SK-N-SH (cell line): ENCODE measurements around the gene THADA. TPM values are rescaled to one million over a fixed set of nuclear protein-coding genes. Genes with fewer than 3 reads are reported as not detected.

Experiments
- CTCF ChIA-PET: fragments of 300-600, 350-600 bp; formaldehyde crosslinking; extraction: SDS; loops from one replicate; lab custom pipeline; 2021; lab: Yijun Ruan, JAX
- POLR2A ChIA-PET: fragments of 350-600 bp; sonication (Branson Sonifier 250); formaldehyde crosslinking; extraction: SDS; loops from one replicate; lab custom pipeline; 2020; ENCODE audit warnings: antibody characterized with exemption, inconsistent platforms; lab: Yijun Ruan, JAX
- DNase-seq: peaks from one replicate; pipeline ENCODE4 v3.0.0; 2012
- H2AFZ ChIP-seq: fragments of 200-600 bp; sonication (generic); 2 replicates; pipeline ENCODE4 v1.8.1; 2016; ENCODE audit warnings: antibody characterized with exemption, mild to moderate bottlenecking, low read depth
- H3F3A ChIP-seq: fragments of 200-600 bp; sonication (generic); replicated peaks from 2 replicates; pipeline ENCODE3; 2016; ENCODE audit warnings: antibody characterized with exemption, mild to moderate bottlenecking; ENCODE audit not compliant: insufficient read depth
- H3K27ac ChIP-seq, 2 experiments: fragments of 200-500 bp in 1 of 2; fragments of 200-600 bp in 1 of 2; sonication (Bioruptor generic) in 1 of 2; sonication (generic), shearing (Covaris generic) in 1 of 2; 2 replicates each; pipeline versions ENCODE4 v1.5.1 to v1.6.1; 2014 to 2016; ENCODE audit warnings: low read depth in 2 of 2, inconsistent platforms in 1 of 2, low read length in 1 of 2, mild to moderate bottlenecking in 1 of 2, mixed read lengths in 1 of 2
- H3K27me3 ChIP-seq: fragments of 200-600 bp; sonication (generic), shearing (Covaris generic); 2 replicates; pipeline ENCODE4 v1.6.1; 2016; ENCODE audit warnings: mixed run types; ENCODE audit not compliant: insufficient read depth
- H3K36me3 ChIP-seq, 2 experiments: fragments of 200-500 bp in 1 of 2; fragments of 200-600 bp in 1 of 2; sonication (Bioruptor generic) in 1 of 2; sonication (generic) in 1 of 2; replicated peaks in 1 of 2; 2 replicates each; pipeline versions ENCODE3 to v1.5.1; 2014 to 2016; ENCODE audit warnings: low read length in 1 of 2, mild to moderate bottlenecking in 1 of 2; ENCODE audit not compliant: insufficient read depth in 2 of 2, control insufficient read depth in 1 of 2
- H3K4me1 ChIP-seq, 2 experiments: fragments of 200-500 bp in 1 of 2; fragments of 200-600 bp in 1 of 2; sonication (Bioruptor generic) in 1 of 2; sonication (generic), shearing (Covaris generic) in 1 of 2; 2 replicates each; pipeline versions ENCODE4 v1.5.1 to v1.6.1; 2014 to 2016; ENCODE audit warnings: low read depth in 1 of 2, low read length in 1 of 2, mixed run types in 1 of 2; ENCODE audit not compliant: insufficient read depth in 2 of 2, control insufficient read depth in 1 of 2
- H3K4me2 ChIP-seq: fragments of 200-600 bp; sonication (generic), shearing (Covaris generic); 2 replicates; pipeline ENCODE4 v1.6.1; 2017; ENCODE audit warnings: mixed run types
- H3K4me3 ChIP-seq, 2 experiments: fragments of 200-500 bp in 1 of 2; fragments of 200-600 bp in 1 of 2; sonication (Bioruptor generic) in 1 of 2; sonication (generic), shearing (Covaris generic) in 1 of 2; 2 replicates each; pipeline versions ENCODE4 v1.5.1 to v1.8.1; 2014 to 2016; ENCODE audit warnings: low read depth in 2 of 2, inconsistent platforms in 1 of 2, low read length in 1 of 2, mild to moderate bottlenecking in 1 of 2, mixed read lengths in 1 of 2, moderate library complexity in 1 of 2
- H3K79me2 ChIP-seq: fragments of 200-600 bp; sonication (generic); 2 replicates; pipeline ENCODE4 v1.8.1; 2017; ENCODE audit warnings: mild to moderate bottlenecking; ENCODE audit not compliant: insufficient read depth
- H3K9ac ChIP-seq: fragments of 200-600 bp; sonication (generic); 2 replicates; pipeline ENCODE4 v1.6.1; 2017; ENCODE audit warnings: mixed run types
- H3K9me2 ChIP-seq: fragments of 200-600 bp; sonication (generic); 2 replicates; pipeline ENCODE4 v1.6.1; 2017; ENCODE audit warnings: mixed run types
- H3K9me3 ChIP-seq: fragments of 200-600 bp; sonication (generic); 2 replicates; pipeline ENCODE4 v1.6.1; 2017; ENCODE audit warnings: mixed run types, mild to moderate bottlenecking, moderate library complexity
- H4K20me1 ChIP-seq: fragments of 200-600 bp; sonication (generic); 2 replicates; pipeline ENCODE4 v1.6.1; 2017; ENCODE audit warnings: mild to moderate bottlenecking, mixed run types; ENCODE audit not compliant: insufficient read depth
- CHD2 ChIP-seq: fragments of 150-350 bp; IDR thresholded peaks from 2 replicates; pipeline ENCODE4 v1.6.1; 2018; ENCODE audit warnings: low read length; ENCODE audit not compliant: partially characterized antibody
- ELF1 ChIP-seq: IDR thresholded peaks from 2 replicates; pipeline ENCODE4 v1.4.0; 2012
- EP300 ChIP-seq, 2 experiments: IDR thresholded peaks; 2 replicates each; pipeline versions ENCODE4 v1.4.0 to v1.6.1; 2012; ENCODE audit warnings: borderline replicate concordance in 1 of 2, low read depth in 1 of 2, low read length in 1 of 2
- EZH2phosphoT487 ChIP-seq: fragments of 200-600 bp; sonication (generic); IDR thresholded peaks from 2 replicates; pipeline ENCODE4 v1.6.1; 2017; ENCODE audit warnings: low read depth, mixed run types, mild to moderate bottlenecking, antibody characterized with exemption, moderate library complexity, borderline replicate concordance
- JUND ChIP-seq: IDR thresholded peaks from 2 replicates; pipeline ENCODE4 v1.4.0; 2012
- MEF2A ChIP-seq: IDR thresholded peaks from 2 replicates; pipeline ENCODE4 v1.4.0; 2012; ENCODE audit warnings: low read depth, borderline replicate concordance
- RAD21 ChIP-seq: IDR thresholded peaks from 2 replicates; pipeline ENCODE4 v1.6.1; 2012; ENCODE audit warnings: mild to moderate bottlenecking, low read length
- RFX5 ChIP-seq: IDR thresholded peaks from 2 replicates; pipeline ENCODE4 v1.6.1; 2012; ENCODE audit warnings: mild to moderate bottlenecking, improper control_type of control experiment, low read length
- SIN3A ChIP-seq: IDR thresholded peaks from 2 replicates; pipeline ENCODE4 v1.6.1; 2012; ENCODE audit warnings: low read depth, mild to moderate bottlenecking, low read length, moderate library complexity, borderline replicate concordance
- SMC3 ChIP-seq: IDR thresholded peaks from 2 replicates; pipeline ENCODE4 v1.6.1; 2012; ENCODE audit warnings: low read depth, low read length, improper control_type of control experiment
- TAF1 ChIP-seq: IDR thresholded peaks from 2 replicates; pipeline ENCODE4 v1.6.1; 2012; ENCODE audit warnings: low read depth, mild to moderate bottlenecking, low read length, moderate library complexity, borderline replicate concordance
- TCF12 ChIP-seq: IDR thresholded peaks from 2 replicates; pipeline ENCODE4 v1.4.0; 2012
- TEAD4 ChIP-seq: IDR thresholded peaks from 2 replicates; pipeline ENCODE4 v1.4.0; 2012; ENCODE audit warnings: mild to moderate bottlenecking, borderline replicate concordance; ENCODE audit not compliant: insufficient read depth
- YY1 ChIP-seq: IDR thresholded peaks from 2 replicates; pipeline ENCODE4 v1.4.0; 2012; ENCODE audit warnings: low read depth, mild to moderate bottlenecking
- WGBS: methylation state at CpG from one replicate; pipeline ENCODE4 v1.1.6; 2017; ENCODE audit warnings: low lambda C conversion rate; 5-methylcytosine and 5-hydroxymethylcytosine counted together
- polyA plus RNA-seq, 3 experiments: library from polyadenylated mRNA; depleted of rRNA; stranded (reverse); fragments of >200 nt; gene quantifications; 2 replicates each; pipeline ENCODE4 v1.2.3, GENCODE V29; 2012
- TF ChIP-seq, protein P1 (sequence below): IDR thresholded peaks from 2 replicates; pipeline ENCODE4 v1.6.1; 2012; ENCODE audit warnings: mild to moderate bottlenecking, low read depth, low read length, moderate library complexity
- TF ChIP-seq, protein P2 (sequence below): fragments of 150-350 bp; IDR thresholded peaks from 2 replicates; pipeline ENCODE4 v1.6.1; 2016; ENCODE audit warnings: mild to moderate bottlenecking, low read depth, low read length
- TF ChIP-seq, protein P3 (sequence below): IDR thresholded peaks from 2 replicates; pipeline ENCODE4 v1.4.0; 2012; ENCODE audit warnings: low read depth, borderline replicate concordance
- TF ChIP-seq, protein P4 (sequence below): IDR thresholded peaks from 2 replicates; pipeline ENCODE4 v1.4.0; 2012; ENCODE audit warnings: low read depth, borderline replicate concordance

Gene THADA
- polyA plus RNA-seq, 1 of the 3 experiments (the other 2 are of a cell fraction): 25.6 TPM

DNA sequence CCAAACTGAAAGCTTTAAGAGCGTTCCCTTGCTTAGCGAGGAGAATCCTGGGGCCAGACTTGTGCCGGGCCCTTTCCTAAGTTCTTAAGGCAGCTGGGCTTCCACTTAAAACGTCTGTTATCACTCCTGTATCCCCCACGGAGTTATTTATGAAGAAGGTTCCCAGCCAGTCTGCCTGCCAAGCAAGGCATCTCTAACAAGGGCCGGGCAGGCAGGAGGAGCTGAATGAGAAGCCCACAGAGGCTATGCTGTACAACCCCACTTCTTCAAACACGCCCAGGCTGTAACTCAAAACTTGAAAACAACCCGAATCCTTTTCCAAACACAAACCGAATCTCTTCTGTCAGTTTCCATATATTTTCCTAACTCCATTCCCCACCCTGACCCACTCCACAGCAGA is 330.4 kb downstream of the THADA start:
- Histone ChIP-seq H3K27me3 (no peaks in the 10 kb centered on the region), H3K36me3 (no peaks in the 10 kb centered on the region), H2AFZ (no peak overlapping the region), H4K20me1 (no peaks in the 10 kb centered on the region), H3F3A (peaks cover 6% of the 10 kb centered on the region), H3K9me3 (no peaks in the 10 kb centered on the region), H3K79me2 (no peaks in the 10 kb centered on the region)
- no peak for DNase-seq
- ChIA-PET CTCF (interaction anchor here (0.7 to 7.4 kb wide), 9 partner anchors 8 to 437 kb away, joined by 3 to 61 read pairs (median 5); partner anchors contain the start of gene ZFP36L2), POLR2A (interaction anchor here (0.9 kb wide), 1 partner anchor 39 kb away, joined by 3 read pairs; the partner anchor contains the start of gene ZFP36L2)
- WGBS: 82% methylated on average over 9 of the region's 9 CpGs
- TF ChIP-seq EP300 (IDR thresholded peaks at IDR 0.05; ENCODE audit: borderline replicate concordance in 1 of 2, low read depth in 1 of 2, low read length in 1 of 2) (no peak), YY1 (no peak), TCF12 (no peak), ELF1 (no peak), CHD2 (no peak), SMC3 (no peak), TEAD4 (no peak), RFX5 (no peak), TAF1 (no peak), JUND (no peak), SIN3A (no peak), RAD21 (no peak), MEF2A (no peak), EZH2phosphoT487 (no peak)
- TF ChIP-seq, protein P1, sequence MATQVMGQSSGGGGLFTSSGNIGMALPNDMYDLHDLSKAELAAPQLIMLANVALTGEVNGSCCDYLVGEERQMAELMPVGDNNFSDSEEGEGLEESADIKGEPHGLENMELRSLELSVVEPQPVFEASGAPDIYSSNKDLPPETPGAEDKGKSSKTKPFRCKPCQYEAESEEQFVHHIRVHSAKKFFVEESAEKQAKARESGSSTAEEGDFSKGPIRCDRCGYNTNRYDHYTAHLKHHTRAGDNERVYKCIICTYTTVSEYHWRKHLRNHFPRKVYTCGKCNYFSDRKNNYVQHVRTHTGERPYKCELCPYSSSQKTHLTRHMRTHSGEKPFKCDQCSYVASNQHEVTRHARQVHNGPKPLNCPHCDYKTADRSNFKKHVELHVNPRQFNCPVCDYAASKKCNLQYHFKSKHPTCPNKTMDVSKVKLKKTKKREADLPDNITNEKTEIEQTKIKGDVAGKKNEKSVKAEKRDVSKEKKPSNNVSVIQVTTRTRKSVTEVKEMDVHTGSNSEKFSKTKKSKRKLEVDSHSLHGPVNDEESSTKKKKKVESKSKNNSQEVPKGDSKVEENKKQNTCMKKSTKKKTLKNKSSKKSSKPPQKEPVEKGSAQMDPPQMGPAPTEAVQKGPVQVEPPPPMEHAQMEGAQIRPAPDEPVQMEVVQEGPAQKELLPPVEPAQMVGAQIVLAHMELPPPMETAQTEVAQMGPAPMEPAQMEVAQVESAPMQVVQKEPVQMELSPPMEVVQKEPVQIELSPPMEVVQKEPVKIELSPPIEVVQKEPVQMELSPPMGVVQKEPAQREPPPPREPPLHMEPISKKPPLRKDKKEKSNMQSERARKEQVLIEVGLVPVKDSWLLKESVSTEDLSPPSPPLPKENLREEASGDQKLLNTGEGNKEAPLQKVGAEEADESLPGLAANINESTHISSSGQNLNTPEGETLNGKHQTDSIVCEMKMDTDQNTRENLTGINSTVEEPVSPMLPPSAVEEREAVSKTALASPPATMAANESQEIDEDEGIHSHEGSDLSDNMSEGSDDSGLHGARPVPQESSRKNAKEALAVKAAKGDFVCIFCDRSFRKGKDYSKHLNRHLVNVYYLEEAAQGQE: no peak
- TF ChIP-seq, protein P2, sequence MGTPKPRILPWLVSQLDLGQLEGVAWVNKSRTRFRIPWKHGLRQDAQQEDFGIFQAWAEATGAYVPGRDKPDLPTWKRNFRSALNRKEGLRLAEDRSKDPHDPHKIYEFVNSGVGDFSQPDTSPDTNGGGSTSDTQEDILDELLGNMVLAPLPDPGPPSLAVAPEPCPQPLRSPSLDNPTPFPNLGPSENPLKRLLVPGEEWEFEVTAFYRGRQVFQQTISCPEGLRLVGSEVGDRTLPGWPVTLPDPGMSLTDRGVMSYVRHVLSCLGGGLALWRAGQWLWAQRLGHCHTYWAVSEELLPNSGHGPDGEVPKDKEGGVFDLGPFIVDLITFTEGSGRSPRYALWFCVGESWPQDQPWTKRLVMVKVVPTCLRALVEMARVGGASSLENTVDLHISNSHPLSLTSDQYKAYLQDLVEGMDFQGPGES: no peak
- TF ChIP-seq, protein P3, sequence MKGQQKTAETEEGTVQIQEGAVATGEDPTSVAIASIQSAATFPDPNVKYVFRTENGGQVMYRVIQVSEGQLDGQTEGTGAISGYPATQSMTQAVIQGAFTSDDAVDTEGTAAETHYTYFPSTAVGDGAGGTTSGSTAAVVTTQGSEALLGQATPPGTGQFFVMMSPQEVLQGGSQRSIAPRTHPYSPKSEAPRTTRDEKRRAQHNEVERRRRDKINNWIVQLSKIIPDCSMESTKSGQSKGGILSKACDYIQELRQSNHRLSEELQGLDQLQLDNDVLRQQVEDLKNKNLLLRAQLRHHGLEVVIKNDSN: no peak
- TF ChIP-seq, protein P4, sequence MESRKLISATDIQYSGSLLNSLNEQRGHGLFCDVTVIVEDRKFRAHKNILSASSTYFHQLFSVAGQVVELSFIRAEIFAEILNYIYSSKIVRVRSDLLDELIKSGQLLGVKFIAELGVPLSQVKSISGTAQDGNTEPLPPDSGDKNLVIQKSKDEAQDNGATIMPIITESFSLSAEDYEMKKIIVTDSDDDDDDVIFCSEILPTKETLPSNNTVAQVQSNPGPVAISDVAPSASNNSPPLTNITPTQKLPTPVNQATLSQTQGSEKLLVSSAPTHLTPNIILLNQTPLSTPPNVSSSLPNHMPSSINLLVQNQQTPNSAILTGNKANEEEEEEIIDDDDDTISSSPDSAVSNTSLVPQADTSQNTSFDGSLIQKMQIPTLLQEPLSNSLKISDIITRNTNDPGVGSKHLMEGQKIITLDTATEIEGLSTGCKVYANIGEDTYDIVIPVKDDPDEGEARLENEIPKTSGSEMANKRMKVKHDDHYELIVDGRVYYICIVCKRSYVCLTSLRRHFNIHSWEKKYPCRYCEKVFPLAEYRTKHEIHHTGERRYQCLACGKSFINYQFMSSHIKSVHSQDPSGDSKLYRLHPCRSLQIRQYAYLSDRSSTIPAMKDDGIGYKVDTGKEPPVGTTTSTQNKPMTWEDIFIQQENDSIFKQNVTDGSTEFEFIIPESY: no peak
- TF ChIP-seq, all 33 proteins: peak for 0
- Histone ChIP-seq H3K4me3 (no peak overlapping the region), H3K9ac (no peak overlapping the region), H3K9me2 (no peaks in the 10 kb centered on the region), H3K4me1 (peaks cover 20 to 59% of the 10 kb centered on the region in 2 experiments), H3K27ac (peak overlapping the region in 1 of 2 experiments; percentile 99; a peak in 2 of 4 replicates), H3K4me2 (no peak overlapping the region)
